Measurements from ENCODE around the gene CROCC2. TPM values are rescaled to one million over a fixed set of nuclear protein-coding genes. Genes with fewer than 3 reads are reported as not detected.

The CROCC2 gene
- total RNA-seq, 4 donors from 2014 or later, result 0.10 TPM; not detected in 3

DNA sequence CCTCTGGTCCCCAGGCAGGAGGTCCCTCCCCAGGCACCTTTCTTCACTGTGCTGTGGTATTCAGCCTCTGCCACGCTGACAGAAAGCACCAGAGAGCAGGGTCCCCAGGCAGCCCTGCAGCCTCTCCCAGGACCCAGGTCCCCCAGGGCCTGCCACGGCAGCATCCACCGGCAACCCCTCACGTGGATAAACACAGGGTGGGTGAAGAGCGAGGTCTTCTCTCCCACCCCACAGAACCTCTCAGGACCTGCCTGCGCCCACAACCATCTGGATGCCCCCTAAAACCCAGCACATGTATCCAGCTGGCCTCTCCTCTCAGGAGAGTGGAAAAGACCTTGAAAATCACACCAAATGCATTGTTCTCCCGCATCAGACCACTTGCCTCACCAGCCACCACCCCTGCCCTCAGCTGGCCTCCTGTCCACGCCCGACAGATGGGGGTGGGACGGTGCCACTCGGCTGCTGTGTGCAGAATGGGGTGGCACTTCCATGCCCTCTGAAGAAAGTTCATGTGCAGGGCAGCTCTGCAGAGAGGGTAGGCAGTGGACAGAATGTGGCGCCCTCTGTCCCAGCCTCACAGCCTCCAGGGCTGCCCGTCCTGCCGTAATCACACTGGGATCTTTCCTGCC lies 4.0 kb upstream of the CROCC2 start:
- 88 to 89% methylated on average over 13 of the region's 14 CpGs for WGBS, 2 donors
- TF ChIP-seq POLR2A (IDR thresholded peaks at IDR 0.05), result no peak
- TF ChIP-seq, protein P1, sequence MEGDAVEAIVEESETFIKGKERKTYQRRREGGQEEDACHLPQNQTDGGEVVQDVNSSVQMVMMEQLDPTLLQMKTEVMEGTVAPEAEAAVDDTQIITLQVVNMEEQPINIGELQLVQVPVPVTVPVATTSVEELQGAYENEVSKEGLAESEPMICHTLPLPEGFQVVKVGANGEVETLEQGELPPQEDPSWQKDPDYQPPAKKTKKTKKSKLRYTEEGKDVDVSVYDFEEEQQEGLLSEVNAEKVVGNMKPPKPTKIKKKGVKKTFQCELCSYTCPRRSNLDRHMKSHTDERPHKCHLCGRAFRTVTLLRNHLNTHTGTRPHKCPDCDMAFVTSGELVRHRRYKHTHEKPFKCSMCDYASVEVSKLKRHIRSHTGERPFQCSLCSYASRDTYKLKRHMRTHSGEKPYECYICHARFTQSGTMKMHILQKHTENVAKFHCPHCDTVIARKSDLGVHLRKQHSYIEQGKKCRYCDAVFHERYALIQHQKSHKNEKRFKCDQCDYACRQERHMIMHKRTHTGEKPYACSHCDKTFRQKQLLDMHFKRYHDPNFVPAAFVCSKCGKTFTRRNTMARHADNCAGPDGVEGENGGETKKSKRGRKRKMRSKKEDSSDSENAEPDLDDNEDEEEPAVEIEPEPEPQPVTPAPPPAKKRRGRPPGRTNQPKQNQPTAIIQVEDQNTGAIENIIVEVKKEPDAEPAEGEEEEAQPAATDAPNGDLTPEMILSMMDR (IDR thresholded peaks at IDR 0.05), result no peak
- H3K4me3 ChIP-seq (ENCODE audit: low read depth, poor library complexity, severe bottlenecking), result no peak overlapping the region
- intact Hi-C loops (cut with DNase I; ENCODE audit: low total_unique reads), result no loop called here
- no peak for DNase-seq (ENCODE audit: low spot score in 2 of 2)

DNA sequence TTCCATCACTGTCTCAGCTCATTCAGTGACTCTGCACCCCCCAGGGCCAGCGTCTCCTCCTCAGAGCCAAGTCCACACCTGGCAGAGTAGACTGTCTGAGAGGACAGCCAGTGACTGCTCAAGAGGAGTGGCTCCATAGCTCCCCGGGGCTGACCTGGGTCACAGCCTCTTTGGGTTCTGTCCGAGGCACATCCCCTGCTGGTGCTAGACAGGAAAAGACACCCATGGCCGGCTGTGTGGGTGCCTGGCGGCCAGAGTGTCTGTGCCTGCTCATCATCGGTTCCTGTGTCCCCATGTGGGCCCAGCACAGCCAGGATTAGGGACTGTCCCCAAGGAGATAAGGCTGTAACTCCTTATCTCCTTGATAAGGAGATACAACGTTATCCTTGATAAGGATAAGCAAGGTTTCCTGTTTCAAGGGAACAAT lies 3.5 kb upstream of the CROCC2 start:
- 76 to 81% methylated on average over 7 of the region's 7 CpGs for whole genome bisulfite sequencing, 2 donors
- no peak for DNase-seq (ENCODE audit: low spot score in 2 of 2)
- no peak overlapping the region for H3K4me3 ChIP-seq (ENCODE audit: low read depth, poor library complexity, severe bottlenecking)
- TF ChIP-seq, protein P1 (IDR thresholded peaks at IDR 0.05), result no peak
- no peak for TF ChIP-seq POLR2A (IDR thresholded peaks at IDR 0.05)
- intact Hi-C loops (cut with DNase I; ENCODE audit: low total_unique reads), result no loop called here

DNA sequence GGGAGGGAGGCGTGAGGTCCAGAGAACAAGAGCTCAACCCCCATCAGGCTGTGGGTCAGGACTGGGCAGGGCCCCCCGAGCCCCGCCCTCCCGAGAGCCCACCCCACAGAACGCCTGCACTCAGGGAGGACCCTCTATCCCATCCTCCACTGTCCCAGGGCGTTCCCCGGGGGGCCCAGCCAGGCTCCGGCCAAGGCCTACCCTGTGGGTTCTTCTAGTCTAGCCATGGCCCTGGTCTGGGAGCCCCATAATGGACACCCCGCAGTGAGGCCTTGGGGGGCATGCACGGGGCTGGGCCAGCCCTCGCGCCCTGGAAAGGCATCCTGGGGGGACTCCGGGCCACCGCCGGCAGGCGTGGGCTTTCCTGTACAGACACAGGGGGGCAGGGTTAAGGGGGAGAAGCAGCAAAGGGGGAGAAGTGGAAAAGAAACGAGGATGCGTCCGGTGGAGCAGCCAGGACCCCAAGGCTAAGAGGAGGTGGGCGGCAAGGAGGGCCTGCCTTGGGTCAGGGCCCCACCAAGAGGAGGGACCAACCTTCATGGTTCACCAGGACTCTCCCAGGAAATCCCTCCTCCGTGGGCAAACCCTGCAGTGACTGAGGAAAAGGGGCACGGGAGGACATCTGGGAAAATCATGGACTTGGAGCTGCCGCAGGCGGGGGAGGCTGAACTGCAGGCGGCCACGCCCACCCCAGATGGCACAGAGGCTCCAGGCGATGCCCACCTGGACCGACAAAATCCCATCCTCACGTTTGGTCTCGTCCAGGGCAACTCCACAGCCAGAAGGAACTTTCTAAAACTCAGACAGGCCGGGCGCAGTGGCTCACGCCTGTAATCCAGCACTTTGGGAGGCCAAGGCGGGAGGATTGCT lies 2.7 kb upstream of the CROCC2 start:
- TF ChIP-seq, protein P1 (IDR thresholded peaks at IDR 0.05), result no peak
- no peak for TF ChIP-seq POLR2A (IDR thresholded peaks at IDR 0.05)
- intact Hi-C loops (cut with DNase I; ENCODE audit: low total_unique reads), result no loop called here
- no peak overlapping the region for H3K4me3 ChIP-seq (ENCODE audit: low read depth, poor library complexity, severe bottlenecking)
- DNase-seq (ENCODE audit: low spot score in 2 of 2), result no peak
- WGBS, 2 donors, result 84 to 89% methylated on average over 33 to 34 of the region's 34 CpGs

DNA sequence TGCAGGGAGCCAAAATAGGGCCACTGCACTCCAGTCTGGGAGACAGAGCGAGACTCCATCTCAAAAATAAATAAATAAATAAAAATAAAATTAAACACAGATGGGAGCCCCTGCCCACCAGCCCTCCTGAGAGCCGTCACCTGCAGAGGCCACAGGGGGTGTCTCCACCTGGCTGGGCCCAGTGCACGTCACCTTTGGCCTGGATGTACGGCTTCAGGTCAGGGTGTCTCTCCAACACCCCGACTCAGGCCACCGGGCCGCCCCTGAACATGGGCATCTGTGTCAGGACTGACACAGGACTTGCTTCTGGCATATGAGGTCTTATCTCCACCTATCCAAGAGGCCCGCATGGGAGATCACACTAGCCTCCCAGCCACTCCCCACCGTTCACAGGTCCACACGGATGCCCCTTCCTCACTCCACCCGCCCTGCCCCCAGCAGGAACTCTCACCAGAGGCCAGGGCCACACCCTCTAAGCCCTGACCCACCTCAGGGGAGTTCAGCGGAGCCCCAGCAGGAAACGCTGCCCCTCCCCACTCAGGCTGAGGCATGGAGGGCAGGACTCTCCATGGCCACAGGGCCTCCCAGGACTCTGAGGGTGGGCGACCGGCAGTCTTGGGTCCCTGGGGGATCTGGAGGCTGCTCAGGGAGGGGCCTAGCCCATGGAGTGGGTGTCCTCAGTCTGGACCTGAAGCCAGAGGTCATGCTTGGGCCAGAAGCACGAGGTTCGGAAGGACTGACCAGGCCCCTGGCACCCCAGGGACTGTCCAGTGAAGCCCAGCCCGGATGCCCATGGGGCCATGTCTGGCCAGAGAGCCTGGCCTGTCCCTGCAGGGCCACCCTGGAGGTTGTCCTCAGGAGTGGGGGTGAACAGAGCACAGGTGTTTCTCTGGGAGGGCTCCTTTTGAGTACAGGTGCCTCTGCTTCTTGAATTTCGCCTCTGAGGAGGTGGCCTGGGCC lies 1.6 kb upstream of the CROCC2 start:
- no peak for DNase-seq (ENCODE audit: low spot score in 2 of 2)
- TF ChIP-seq POLR2A (IDR thresholded peaks at IDR 0.05), result no peak
- TF ChIP-seq, protein P1 (IDR thresholded peaks at IDR 0.05), result no peak
- intact Hi-C loops (cut with DNase I; ENCODE audit: low total_unique reads), result no loop called here
- WGBS, 2 donors, result 80 to 84% methylated on average over 18 of the region's 19 CpGs
- no peak overlapping the region for H3K4me3 ChIP-seq (ENCODE audit: low read depth, poor library complexity, severe bottlenecking)

DNA sequence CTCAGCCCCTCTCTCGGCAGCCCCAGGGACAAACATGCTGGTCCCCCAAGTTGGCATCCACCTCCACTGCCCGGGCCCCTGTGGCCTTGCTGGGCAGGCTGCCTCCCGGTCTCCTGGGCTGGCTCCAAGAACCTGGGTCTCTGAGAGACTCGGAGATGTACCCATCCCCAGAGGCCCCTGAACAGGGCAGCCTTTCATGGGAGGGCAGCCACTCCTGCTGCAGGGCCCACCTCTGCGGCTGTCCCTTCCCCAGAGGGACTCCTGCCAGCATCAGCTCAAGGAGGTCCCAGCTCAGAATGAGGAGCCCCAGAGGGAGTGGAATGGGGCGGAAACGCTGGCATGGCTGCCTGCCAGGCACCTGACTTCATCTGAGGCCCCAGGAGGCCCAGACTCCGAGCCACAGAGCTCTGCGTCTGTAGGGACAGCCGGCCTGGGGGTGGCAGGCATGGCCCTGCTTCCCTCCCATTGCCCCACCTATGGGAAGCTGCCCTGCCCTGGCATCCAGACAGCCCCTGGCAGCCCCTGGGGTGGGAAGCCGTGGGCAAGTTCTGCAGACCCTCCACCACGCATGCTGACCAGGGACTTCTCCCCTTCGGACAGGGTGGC lies 857 bp upstream of the CROCC2 start:
- DNase-seq (ENCODE audit: low spot score in 2 of 2), result no peak
- intact Hi-C loops (cut with DNase I; ENCODE audit: low total_unique reads), result no loop called here
- H3K4me3 ChIP-seq (ENCODE audit: low read depth, poor library complexity, severe bottlenecking), result no peak overlapping the region
- TF ChIP-seq POLR2A (IDR thresholded peaks at IDR 0.05), result no peak
- TF ChIP-seq, protein P1 (IDR thresholded peaks at IDR 0.05), result no peak
- WGBS, 2 donors, result 76% methylated on average over 3 to 13 of the region's 13 CpGs

Measured in lower leg skin (tissue), 4 donors.